ENCODE data around the gene MRGPRD. TPM values are rescaled to one million over a fixed set of nuclear protein-coding genes. Genes with fewer than 3 reads are reported as not detected.

The MRGPRD gene
- total RNA-seq, 1 experiment from 2014 or later = not detected

- TF ChIP-seq ZBTB33 (IDR thresholded peaks at IDR 0.05; ENCODE audit: extremely low read depth, insufficient replicate concordance, low read length) (no peak), RAD21 (IDR thresholded peaks at IDR 0.05; ENCODE audit: low read depth) (no peak)
These were observed 41.8 kb downstream of the MRGPRD start (continued) for GRCh38 chr11:68938816-68939582.

GRCh38 chr11:68938088-68938487 lies 42.7 kb downstream of the MRGPRD start:
- DNase-seq (ENCODE audit: low read depth, low spot score) = no peak
- POLR2A ChIA-PET = no interaction called here
- H3K79me2 ChIP-seq (ENCODE audit: insufficient read depth, low read length) = no peaks in the 10 kb centered on the region
- H3K4me1 ChIP-seq (ENCODE audit: control insufficient read depth in 1 of 2, insufficient read depth in 2 of 2, low read length in 2 of 2) = no peaks in the 10 kb centered on the region
- CTCF ChIA-PET = no interaction called here
- RAD21 ChIA-PET (ENCODE audit: low non-redundant PET in 1 of 2, low total read pairs in 2 of 2, uncharacterized antibody in 2 of 2, unreplicated experiment in 2 of 2) = no interaction called here
- no peak overlapping the region for H3K9ac ChIP-seq (ENCODE audit: low read length)
- H3K27me3 ChIP-seq (ENCODE audit: insufficient read depth, low read length) = no peaks in the 10 kb centered on the region
- H3K4me2 ChIP-seq (ENCODE audit: low read length) = no peak overlapping the region
- H3K4me3 ChIP-seq (replicated peaks in 1 of 2; ENCODE audit: low read depth in 1 of 2, low read length in 2 of 2) = no peak overlapping the region
- peaks cover 11 to 16% of the 10 kb centered on the region in 2 experiments; a peak in 2 of 4 replicates for H3K36me3 ChIP-seq (ENCODE audit: control insufficient read depth in 1 of 2, insufficient read depth in 2 of 2, low read length in 2 of 2)
- BruUV-seq (replicated peaks) = no TSS peak
- H4K20me1 ChIP-seq (ENCODE audit: insufficient read depth) = no peaks in the 10 kb centered on the region
- no peak overlapping the region for H2AFZ ChIP-seq (ENCODE audit: low read depth, low read length, poor library complexity, severe bottlenecking)
- TF ChIP-seq POLR2A (IDR thresholded peaks at IDR 0.05; ENCODE audit: borderline replicate concordance, extremely low read depth, insufficient read depth, insufficient read length) (no peak), MAX (IDR thresholded peaks at IDR 0.05) (no peak), YY1 (IDR thresholded peaks at IDR 0.05; ENCODE audit: extremely low read depth, insufficient replicate concordance, low read depth, low read length) (no peak), ATF3 (IDR thresholded peaks at IDR 0.05) (no peak)
- no peaks in the 10 kb centered on the region for H3K9me3 ChIP-seq (ENCODE audit: control insufficient read depth in 1 of 2, insufficient read depth in 1 of 2, low read depth in 1 of 2, low read length in 2 of 2)
- no peak for ATAC-seq
- H3K9me2 ChIP-seq (ENCODE audit: insufficient read depth) = no peaks in the 10 kb centered on the region
- H3K27ac ChIP-seq (ENCODE audit: low read depth, low read length) = no peak overlapping the region
- intact Hi-C loops (cut with micrococcal nuclease) = no loop called here

All from HCT116 (cell line).